Measurements from ENCODE around the gene C14orf132. TPM values are rescaled to one million over a fixed set of nuclear protein-coding genes. Genes with fewer than 3 reads are reported as not detected.

C14orf132 gene
- total RNA-seq, 1 donor from 2014 or later: 38.2 TPM

GRCh38 chr14:96108911-96109310 lies 69.7 kb downstream of the C14orf132 start:
- H3K27ac Mint-ChIP-seq (ENCODE audit: unreplicated experiment): no peak overlapping the region
- no peak overlapping the region for H3K4me3 Mint-ChIP-seq
- H3K36me3 Mint-ChIP-seq (ENCODE audit: low read depth): peaks cover 3% of the 10 kb centered on the region
- H3K27me3 Mint-ChIP-seq (ENCODE audit: low read depth): peaks cover 10% of the 10 kb centered on the region
- DNase-seq (ENCODE audit: low read depth, low spot score): no peak
- TF ChIP-seq, protein P1, sequence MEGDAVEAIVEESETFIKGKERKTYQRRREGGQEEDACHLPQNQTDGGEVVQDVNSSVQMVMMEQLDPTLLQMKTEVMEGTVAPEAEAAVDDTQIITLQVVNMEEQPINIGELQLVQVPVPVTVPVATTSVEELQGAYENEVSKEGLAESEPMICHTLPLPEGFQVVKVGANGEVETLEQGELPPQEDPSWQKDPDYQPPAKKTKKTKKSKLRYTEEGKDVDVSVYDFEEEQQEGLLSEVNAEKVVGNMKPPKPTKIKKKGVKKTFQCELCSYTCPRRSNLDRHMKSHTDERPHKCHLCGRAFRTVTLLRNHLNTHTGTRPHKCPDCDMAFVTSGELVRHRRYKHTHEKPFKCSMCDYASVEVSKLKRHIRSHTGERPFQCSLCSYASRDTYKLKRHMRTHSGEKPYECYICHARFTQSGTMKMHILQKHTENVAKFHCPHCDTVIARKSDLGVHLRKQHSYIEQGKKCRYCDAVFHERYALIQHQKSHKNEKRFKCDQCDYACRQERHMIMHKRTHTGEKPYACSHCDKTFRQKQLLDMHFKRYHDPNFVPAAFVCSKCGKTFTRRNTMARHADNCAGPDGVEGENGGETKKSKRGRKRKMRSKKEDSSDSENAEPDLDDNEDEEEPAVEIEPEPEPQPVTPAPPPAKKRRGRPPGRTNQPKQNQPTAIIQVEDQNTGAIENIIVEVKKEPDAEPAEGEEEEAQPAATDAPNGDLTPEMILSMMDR (conservative IDR thresholded peaks at IDR 0.05): no peak
- H3K4me1 Mint-ChIP-seq: no peaks in the 10 kb centered on the region
- H3K9me3 Mint-ChIP-seq: peaks cover 6% of the 10 kb centered on the region

GRCh38 chr14:96109596-96110355 lies 70.6 kb downstream of the C14orf132 start:
- TF ChIP-seq, protein P1 (conservative IDR thresholded peaks at IDR 0.05): no peak
- Mint-ChIP-seq H3K4me1 (no peaks in the 10 kb centered on the region), H3K27ac (ENCODE audit: unreplicated experiment) (no peak overlapping the region)

GRCh38 chr14:96112032-96112431 lies 72.9 kb downstream of the C14orf132 start:
- peaks cover 8% of the 10 kb centered on the region for H3K36me3 Mint-ChIP-seq (ENCODE audit: low read depth)
- TF ChIP-seq, protein P1 (conservative IDR thresholded peaks at IDR 0.05): no peak
- no peaks in the 10 kb centered on the region for H3K4me1 Mint-ChIP-seq
- no peak overlapping the region for H3K27ac Mint-ChIP-seq (ENCODE audit: unreplicated experiment)
- no peak overlapping the region for H3K4me3 Mint-ChIP-seq
- DNase-seq (ENCODE audit: low read depth, low spot score): no peak
- H3K9me3 Mint-ChIP-seq: peaks cover 12% of the 10 kb centered on the region
- peaks cover 10% of the 10 kb centered on the region for H3K27me3 Mint-ChIP-seq (ENCODE audit: low read depth)

More at GRCh38 chr14:96109596-96110355, 70.6 kb downstream of the C14orf132 start:
- H3K36me3 Mint-ChIP-seq (ENCODE audit: low read depth): peaks cover 8% of the 10 kb centered on the region
- DNase-seq (ENCODE audit: low read depth, low spot score): no peak
- peaks cover 12% of the 10 kb centered on the region for H3K9me3 Mint-ChIP-seq
- peaks cover 10% of the 10 kb centered on the region for H3K27me3 Mint-ChIP-seq (ENCODE audit: low read depth)
- no peak overlapping the region for H3K4me3 Mint-ChIP-seq

GRCh38 chr14:96114002-96114401 lies 74.8 kb downstream of the C14orf132 start:
- Mint-ChIP-seq H3K9me3 (peaks cover 16% of the 10 kb centered on the region), H3K27ac (ENCODE audit: unreplicated experiment) (no peak overlapping the region), H3K36me3 (ENCODE audit: low read depth) (peaks cover 8% of the 10 kb centered on the region), H3K27me3 (ENCODE audit: low read depth) (no peaks in the 10 kb centered on the region), H3K4me1 (peaks cover 10% of the 10 kb centered on the region), H3K4me3 (no peak overlapping the region)
- TF ChIP-seq, protein P1 (conservative IDR thresholded peaks at IDR 0.05): no peak
- no peak for DNase-seq (ENCODE audit: low read depth, low spot score)

GRCh38 chr14:96117101-96117897 lies 78.1 kb downstream of the C14orf132 start:
- Mint-ChIP-seq H3K4me1 (peaks cover 33% of the 10 kb centered on the region), H3K4me3 (no peak overlapping the region), H3K9me3 (peaks cover 13% of the 10 kb centered on the region), H3K27me3 (ENCODE audit: low read depth) (no peaks in the 10 kb centered on the region), H3K36me3 (ENCODE audit: low read depth) (peaks cover 5% of the 10 kb centered on the region), H3K27ac (ENCODE audit: unreplicated experiment) (no peak overlapping the region)
- TF ChIP-seq, protein P1 (conservative IDR thresholded peaks at IDR 0.05): no peak
- DNase-seq (ENCODE audit: low read depth, low spot score): no peak
